GM19324 (cell line): ENCODE data around the gene SNAPIN.
A peak's percentile ranks its signal among the peaks of the same experiment; 100 is the strongest.
"Not testable (repeated sequence)": the region's sequence is repeated elsewhere in the genome, so short reads cannot be mapped to it uniquely, and the experiment has no call there.

Experiments used
- ATAC-seq: cut with Tn5 transposase; IDR thresholded peaks from one replicate; pipeline ENCODE4 v1.9.1; 2021; ENCODE audit warnings: mild to moderate bottlenecking, moderate library complexity; ENCODE audit not compliant: unreplicated experiment, low FRiP score

SNAPIN gene

DNA sequence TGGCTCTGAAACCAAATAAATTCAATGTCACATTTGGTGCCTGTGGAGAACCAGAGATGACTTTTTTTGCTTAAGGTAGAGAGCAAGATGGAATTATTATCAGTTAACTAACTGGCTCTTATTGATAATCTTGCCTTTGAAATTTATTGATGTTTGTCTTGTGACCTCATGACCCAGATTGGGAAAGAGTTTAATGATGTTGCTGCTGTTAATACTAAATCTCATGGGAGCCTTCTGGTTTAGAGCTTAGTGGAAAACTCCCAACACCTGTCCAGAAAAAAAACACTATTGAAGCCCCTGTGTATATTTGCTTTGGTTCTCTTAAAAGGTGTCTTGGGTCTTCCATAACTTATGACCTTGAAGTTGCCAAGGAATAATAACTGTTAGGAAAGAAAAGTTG, 14.7 kb upstream of the SNAPIN start:
- ATAC-seq: no peak

DNA sequence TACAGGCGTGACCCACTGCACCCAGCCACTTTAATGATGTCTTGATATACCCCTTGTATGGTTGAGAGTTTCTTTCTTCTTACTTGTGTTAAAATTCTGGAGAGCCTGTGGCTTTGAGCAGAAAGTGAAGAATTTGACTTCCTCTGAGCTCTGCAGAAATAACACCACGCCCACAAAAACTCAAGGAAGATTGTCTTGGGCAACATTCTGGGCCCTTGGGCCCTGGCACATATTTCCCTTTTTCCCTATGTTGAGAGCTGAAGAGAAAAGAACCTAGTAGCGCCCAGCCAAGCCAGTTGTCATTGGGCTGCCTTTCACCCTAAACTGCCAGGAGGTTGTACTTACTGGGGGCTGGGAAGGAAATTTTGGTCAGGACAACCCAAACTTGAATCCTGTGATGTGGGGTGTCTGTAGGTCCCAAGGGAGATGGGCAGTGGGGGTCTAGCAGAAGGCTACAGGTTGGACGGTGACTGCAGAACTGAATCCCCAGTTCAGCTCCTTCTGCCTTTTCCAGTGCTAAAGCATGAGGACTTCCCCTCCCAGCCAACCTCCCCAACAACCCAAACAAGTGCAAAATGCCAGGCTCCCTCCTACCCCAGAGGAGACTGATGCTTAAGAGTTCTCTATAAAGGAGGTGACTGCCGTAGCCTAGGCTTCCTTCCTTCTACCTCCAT, 11.7 kb upstream of the SNAPIN start:
- no peak for ATAC-seq

DNA sequence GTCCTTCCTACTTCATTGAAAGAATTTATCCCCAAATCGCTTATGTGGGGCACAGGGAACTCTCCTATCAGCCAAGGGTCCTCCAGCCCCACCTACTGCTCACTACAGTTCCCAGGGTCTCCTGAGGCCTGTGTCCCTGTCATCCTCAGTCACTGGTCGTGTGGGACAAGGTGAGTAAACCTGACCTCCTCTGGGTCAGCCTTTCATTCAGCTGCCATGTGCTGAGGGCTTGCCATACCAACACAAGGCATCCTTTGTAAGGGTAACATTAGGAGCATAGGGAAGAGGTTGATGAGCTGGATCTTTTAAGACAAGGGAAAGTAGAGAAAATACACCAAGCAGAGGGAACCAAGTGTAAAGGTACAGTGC, 11.2 kb upstream of the SNAPIN start:
- no peak for ATAC-seq

DNA sequence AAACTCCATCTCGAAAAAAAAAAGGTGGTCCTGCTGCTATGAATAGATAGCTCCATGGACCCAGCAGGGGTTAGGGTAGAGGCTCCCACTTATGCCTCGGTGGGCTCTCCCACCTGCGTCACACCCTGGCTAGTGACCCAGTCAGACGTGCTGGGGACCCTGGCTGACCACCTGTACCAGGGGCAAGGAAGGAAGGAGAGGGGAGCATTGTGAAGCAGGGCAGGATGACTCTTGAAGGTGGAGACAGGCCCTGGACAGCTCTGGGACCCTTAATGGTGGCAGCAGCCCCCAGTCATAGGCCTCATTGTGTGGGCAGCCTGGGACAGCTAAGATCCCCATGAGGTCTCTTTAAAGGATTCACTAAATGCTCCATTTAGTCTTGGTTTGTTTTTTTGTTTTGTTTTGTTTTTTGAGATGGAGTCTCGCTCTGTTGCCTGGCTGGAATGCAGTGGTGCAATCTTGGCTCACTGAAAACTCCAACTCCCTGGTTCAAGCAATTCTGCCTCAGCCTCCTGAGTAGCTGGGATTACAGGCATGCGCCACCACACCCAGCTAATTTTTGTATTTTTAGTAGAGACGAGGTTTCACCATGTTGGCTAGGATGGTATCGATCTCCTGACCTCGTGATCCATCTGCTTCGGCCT, 10.4 kb upstream of the SNAPIN start:
- no peak for ATAC-seq

- ATAC-seq: no peak
These were observed 9.2 kb upstream of the SNAPIN start for GRCh38 chr1:153649137-153649862.

DNA sequence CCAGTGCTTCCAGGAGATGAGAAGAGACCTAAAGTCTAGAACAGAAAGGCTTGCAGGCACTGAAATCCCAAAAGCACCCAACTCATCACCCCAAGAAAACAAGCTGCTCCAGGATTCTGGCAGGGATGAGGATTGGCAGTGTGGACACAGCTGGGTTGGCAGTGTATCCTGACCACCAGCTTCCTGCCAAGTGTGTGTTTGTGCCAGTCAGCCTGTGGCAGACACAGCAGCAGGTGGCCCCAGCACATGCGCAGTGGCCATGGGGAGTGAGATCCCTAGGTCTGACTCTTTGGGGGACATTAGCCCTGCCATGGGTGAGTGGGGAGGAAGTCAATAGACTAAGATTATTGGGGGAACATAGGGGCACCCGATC, 8.7 kb upstream of the SNAPIN start:
- ATAC-seq: no peak

- ATAC-seq: no peak
These were observed 6.7 kb upstream of the SNAPIN start for GRCh38 chr1:153651771-153652170.

- no peak for ATAC-seq
These were observed 5.5 kb upstream of the SNAPIN start for GRCh38 chr1:153652805-153653500.

DNA sequence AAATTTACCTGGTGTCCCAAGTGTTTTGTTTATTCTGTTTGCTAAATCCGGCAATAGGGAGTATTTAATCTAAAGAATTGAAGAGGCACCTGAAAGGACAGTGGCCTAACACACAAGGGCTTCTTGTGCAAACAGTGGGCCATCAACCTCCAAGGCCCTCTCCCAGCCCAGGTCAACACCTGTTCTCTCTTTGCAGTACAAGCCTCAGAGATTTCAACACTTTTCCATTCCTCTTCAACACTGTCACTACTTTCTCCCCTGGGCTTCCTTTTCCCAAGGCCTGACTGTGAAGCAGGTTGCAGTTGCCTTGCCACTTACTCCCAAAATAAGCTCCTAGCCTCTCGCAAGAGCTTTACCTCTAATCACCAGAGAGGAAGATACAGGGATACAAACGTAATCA, 3.2 kb upstream of the SNAPIN start:
- ATAC-seq: no peak

DNA sequence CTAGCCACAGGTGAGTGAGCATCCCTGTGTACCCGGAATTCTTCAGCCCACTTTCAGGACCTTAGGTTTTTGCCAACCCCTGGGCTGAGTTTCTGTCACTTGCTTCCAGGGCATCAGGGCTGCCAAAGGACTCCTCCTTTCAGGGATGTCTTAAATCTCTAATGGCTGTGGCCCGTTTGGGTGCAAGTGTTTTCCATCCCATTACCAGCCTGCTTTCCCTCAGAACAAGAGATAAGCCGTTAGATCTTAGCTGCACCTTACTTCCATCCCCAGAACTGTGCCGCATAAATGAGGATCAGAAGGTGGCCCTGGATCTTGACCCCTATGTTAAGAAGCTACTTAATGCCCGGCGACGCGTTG, 652 bp downstream of the SNAPIN start:
- no peak for ATAC-seq

- no peak for ATAC-seq
These were observed 1.2 kb downstream of the SNAPIN start for GRCh38 chr1:153659656-153660055.

DNA sequence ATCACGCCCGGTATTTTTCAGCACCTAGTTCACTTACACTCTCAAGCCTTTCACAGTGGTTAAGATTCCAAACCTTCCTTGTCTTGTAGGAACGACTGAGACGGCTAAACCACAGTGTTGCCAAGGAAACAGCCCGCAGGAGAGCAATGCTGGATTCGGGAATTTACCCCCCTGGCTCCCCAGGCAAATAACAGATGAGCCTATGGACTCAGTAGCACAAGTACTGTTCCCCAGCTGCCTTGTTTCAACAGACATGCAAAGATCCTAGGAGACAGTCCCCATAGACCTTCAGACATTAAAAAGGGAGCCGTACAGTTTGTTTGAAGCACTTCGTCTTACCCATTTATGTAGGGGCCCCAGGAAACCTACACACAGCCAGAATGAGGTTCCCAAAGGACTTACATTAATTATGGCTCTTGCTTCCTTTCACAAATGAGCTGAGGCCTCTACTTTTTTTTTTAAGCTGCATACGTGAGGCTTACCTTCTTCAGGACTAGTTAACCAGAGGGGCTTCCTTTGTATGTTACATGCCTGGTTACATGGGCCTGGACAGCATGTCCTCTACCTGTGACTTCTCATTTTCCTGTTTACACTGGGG, 2.7 kb downstream of the SNAPIN start:
- no peak for ATAC-seq

DNA sequence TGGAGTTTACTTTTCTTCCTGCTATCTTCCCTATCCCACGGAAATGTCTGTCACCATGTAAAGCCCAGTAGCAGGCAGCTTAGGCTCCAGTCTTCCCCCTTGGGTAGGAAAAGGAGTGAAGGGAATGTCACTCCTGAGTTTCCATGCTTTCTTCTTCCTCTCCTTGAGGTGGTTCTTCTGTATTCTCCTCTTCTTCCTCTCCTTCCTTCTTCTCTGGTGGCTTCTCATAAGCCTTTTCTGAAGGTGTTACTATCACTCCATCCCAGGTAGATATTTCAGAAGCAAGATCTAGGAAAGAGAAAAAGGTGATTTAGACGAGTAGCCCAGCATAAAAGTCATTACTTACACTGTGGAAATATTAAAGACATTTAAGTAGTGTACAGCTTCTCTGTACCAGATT, 3.8 kb downstream of the SNAPIN start:
- no peak for ATAC-seq

GRCh38 chr1:153663211-153663610, 4.7 kb downstream of the SNAPIN start:
- ATAC-seq: no peak

DNA sequence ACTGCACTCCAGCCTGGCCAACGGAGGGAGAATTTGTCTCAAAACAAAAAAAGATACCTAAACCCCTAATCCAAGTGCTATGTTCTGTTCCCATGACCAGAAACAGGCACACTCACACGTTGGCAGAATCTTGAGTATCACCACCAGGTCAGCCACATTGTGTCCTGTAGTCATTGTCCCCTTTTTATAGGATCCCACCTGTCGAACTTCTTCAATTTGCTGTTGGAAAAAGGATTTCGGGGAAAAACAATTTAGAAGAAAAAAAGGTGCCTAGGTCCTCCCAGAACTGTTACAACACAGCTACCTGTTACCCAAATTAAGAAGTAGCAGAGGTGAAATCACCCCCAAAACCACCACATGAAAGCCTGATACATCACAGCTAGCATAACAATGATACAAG, 8.9 kb downstream of the SNAPIN start:
- no peak for ATAC-seq

- ATAC-seq: not testable (repeated sequence)
These were observed 10.2 kb downstream of the SNAPIN start for GRCh38 chr1:153668672-153669071.

DNA sequence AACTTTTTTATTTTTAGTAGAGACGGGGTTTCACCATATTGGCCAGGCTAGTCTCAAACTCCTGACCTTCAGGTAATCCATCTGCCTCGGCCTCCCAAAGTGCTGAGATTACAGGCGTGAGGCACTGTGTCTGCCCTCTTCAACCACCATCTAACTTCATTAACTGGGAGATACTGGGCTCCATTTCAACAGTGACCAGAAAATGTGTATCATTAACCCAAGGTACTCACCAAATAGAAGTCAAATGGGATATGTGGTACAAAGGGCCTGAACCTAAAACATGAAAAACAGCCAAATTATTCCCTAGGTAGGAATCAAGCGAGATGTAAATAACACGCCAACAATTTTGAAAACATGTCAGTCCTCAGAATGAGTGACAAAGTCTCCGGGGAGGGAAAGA, 11.1 kb downstream of the SNAPIN start:
- no peak for ATAC-seq

- no peak for ATAC-seq
These were observed 11.9 kb downstream of the SNAPIN start for GRCh38 chr1:153670257-153670858.

DNA sequence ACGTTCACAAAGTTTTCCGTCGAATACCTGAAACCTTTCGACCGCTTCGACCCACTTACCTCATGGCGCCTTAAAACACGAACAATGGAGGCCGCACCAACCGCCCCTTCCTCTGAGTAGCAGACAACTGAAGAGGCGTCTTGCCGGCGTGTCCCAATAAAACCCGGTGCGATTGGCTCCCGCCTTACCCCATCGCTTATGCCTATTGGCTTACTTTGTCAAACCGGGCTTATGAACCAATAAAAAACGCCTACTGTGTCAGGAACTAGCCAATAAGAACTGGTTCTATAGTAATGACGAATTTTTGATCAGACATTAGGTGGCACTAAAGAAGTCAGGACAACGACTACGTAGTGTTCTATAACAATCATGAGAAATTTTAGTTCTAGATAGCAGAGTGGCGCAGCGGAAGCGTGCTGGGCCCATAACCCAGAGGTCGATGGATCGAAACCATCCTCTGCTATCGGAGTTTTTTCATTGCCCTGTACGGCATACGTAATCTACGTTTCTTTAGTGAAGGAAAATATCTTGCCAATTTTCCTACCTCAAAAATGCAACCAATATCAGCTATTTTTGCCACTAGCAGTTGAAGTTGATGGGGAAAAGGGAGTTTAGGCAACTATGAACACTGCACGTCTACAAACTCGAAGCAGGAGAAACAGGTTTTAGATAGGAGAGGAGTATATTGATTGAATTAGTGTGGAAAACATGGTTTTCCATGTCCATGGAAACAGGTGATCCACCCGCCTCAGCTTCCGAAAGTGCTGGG, 12.5 kb downstream of the SNAPIN start, which contains the start of gene ILF2:
ILF2 (minus strand) TSS at position 135 of the 769 bp plus-strand sequence; CDS start at position 64, 71 bp downstream.
- ATAC-seq: peak; percentile 90
